GM04504 (cell line): ENCODE data around the gene OPTC.

Source experiments
- DNase-seq: peaks from one replicate; pipeline ENCODE4 v3.0.0-alpha.2; 2012; ENCODE audit warnings: low read depth

OPTC gene

GRCh38 chr1:203491664-203492063, 2.3 kb upstream of the OPTC start:
- no peak for DNase-seq

DNA sequence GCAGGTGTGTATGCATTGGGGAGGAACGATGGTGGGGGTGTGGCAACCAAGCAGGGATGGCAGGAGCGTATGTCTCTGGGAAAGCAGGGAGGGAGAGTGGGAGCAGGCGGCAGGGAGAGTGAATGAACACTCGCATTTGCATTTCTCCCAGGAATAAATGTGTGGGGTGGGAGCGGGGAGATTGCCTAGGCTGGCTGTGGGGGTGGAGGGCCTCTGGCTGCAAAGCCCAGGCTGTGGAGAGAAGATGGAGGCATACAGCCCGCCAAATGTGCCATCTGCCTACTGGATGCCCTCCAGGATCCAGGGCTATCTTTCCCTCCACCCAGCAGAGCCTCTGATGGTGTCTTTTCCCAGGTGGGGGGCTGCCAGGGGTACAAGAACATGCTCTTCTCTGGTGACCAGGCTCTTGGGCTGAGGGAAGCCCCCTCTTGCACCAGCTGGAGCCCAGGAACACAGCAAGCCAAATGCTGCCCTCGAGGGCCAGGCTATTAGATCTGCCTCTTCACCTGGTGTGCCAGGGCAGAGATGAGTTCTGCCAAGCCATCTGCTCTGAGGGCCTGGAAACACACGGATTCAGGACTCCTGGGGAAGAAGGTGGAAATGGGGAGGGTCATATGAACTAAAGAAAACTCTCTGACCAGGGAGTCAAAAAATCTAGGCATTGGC, 1.7 kb upstream of the OPTC start:
- DNase-seq, result no peak

DNA sequence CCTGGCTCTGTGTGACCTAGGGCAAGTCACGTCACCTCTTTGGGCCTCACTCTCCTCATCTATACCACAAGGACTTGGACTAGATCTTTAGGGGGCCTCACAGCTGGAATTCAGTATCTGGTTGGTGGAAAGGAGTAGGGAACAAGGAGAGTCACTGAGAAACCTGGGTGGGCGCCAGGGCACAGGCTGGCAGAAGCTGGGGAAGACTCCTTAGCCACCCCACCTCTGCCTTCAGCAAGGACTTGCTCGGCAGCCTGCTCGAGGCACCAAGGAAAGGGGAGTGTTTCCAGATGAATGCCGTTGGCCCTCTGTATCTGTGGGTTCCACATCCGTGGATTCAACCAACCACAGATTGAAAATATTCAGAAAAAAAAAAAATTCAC, 1.2 kb upstream of the OPTC start:
- no peak for DNase-seq

GRCh38 chr1:203495845-203496244, 1.9 kb downstream of the OPTC start:
- no peak for DNase-seq

DNA sequence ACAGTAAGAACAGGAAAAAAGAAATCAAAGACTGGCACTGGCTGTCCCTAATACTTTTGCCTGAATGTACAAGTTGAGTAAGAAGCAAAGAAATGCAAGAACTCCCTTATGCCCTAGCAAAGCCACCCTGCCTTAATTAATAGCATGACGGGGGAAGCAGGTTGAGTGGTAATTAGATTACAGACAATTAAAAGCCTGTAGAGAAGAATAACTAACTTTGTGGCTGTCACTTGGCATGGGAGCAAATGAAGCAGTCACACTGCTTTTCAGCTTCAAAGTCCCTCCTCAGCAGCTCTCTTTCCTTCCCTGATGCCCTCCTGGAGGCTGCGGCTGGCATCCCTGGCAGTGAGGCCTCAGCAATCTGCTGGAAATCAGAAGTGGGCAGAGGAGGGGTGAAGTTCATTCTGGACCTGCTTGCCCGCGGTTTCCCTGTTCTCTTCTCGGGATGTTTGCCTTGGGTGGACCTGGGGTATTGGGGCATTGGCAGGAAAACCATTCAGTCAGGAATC, 3.4 kb downstream of the OPTC start:
- no peak for DNase-seq

DNA sequence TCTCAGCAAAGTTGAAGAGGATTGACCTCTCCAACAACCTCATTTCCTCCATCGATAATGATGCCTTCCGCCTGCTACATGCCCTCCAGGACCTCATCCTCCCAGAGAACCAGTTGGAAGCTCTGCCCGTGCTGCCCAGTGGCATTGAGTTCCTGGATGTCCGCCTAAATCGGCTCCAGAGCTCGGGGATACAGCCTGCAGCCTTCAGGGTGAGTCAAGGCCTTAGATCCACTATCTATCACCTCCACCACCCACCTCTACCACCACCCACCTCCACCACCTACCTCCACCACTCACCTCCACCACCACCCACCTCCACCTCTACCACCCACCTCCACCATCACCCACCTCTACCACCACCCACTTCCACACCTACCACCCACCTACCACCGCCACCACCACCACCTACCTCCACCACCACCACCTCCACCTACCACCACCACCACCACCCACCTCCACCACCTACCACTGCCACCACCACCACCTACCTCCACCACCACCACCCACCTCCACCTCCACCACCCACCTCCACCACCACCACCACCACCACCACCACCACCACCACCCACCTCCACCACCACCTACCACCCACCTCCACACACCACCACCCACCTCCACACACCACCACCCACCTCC, 5.8 kb downstream of the OPTC start:
- no peak for DNase-seq

- DNase-seq, result no peak
Measured at GRCh38 chr1:203500279-203500678, 6.3 kb downstream of the OPTC start.

- DNase-seq, result no peak
Measured at GRCh38 chr1:203503836-203504235, 9.9 kb downstream of the OPTC start.

DNA sequence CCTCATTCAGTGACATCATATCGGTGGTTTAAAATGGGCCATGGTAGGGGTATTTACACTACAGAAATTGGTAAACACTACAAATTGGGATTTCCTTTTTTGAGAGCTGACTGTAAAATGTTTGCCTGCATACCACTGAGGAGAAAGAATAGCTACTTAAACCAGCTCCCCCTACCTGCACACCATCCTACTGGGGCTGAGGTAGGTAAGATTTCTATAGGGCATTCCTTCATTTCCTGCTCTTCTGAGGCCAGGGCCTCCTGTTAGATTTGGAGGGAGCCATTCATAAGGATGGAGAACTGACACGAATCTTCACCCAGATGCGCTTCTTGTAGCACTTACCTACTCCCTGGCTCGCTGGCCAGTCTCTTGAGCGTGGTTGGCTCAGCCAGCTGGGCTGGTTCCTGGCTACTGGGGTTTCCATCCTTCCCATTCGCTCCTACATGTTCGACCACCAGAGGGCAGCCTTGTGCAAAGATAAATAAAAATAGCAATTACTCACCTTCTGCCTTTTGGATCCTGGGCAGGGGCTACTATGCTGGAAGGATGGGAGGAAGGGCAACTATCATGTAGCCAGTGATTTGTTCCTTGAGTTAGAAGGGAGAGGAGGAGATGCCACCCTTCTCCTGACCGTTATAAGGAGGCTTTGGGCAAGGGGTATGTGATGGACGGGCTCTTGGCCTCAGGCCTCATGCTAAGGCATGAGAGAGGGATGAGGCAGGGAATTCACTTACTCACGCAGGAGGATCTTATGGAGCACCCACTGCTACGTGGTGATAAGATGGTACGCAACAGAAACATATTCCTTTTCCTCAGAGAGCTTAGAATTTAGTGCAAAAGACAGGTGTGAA, 10.7 kb downstream of the OPTC start:
- peak; percentile 62 for DNase-seq

GRCh38 chr1:203505526-203506204, 11.7 kb downstream of the OPTC start:
- no peak for DNase-seq

DNA sequence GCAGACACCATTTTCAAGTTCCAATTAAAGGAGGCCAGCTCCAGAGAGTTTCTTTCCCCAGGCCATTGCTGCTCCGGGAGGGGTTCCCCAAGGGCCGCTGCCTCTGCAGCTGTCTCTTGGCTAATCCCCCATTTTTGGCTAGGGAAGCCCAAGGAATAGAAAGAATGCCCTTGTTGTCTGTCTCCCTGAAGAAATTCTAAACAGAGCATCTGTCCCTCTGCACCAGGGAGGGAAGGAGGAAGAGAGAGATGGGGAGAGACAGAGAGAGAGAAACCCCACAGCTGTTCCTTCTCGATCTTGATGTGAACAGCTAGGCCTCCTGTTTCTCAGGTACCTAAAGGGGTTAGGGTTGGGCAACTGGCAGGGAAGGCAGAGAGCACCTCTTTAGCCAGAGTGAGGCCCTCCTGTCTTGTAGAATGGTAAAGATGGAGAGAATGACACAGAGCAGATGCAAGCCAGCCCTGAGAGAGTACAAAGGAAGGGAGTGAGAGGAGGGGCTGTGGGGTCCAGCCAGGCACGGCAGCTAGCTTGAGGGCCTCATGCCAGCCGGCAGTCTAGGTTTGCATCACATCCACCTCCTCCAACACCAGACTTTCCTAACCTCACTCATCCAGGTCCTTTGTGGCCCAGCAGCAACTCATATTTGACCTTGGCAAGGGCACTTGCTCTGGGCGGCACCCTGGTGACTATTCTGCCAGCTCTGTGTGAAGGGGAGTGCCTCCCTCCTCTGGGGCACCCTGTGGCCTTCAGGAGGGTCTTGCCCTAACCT, 13.1 kb downstream of the OPTC start:
- DNase-seq, result no peak

DNA sequence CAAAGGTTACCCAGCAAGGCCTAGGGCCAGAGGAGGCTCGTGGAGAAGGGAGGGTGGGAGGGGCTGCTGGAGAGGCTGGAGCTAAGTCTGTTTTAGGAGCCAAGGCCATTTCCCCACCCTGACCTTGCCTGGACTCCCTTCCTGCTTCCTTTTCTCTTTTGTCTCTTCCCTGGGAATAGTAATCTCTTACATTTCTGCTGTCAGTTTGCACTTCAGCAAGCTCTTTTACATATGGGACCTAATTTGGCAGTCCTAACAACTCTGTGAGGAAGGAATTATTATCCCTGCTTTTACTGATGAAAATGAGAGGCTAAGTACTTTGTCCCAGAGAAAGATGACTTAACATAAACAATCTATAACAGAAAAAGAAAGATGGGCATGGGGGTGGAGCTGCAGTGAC, 13.8 kb downstream of the OPTC start:
- DNase-seq, result no peak

DNA sequence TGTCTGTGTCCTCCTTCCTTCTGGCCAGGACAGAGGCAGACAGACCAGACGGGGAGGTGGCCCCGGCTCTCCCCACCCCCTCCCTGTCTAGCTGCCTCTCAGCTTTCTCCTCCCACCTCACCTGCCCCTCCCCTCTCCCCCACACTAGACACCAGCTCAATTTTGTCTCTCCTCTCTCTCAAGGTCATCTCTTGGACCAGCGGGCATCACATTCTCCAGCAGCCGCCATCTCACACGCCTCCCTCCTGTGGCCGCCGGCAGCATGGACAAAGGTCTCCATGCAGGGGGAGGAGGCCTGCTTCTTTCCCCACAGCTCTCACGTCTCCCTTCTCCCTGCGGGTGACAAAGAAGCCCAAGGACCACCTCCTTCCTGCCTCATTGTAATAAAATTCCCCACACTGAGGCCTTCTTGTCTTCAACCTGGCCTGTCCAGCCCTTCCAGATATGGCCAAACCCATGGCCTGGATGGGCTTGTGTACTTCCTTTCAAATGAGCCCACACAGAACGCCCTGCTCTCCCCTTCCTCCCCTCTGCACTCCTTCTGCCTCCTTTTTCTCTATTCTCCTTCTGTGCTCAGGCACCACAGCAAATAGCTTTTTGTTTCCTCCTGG, 14.6 kb downstream of the OPTC start:
- DNase-seq, result no peak

DNA sequence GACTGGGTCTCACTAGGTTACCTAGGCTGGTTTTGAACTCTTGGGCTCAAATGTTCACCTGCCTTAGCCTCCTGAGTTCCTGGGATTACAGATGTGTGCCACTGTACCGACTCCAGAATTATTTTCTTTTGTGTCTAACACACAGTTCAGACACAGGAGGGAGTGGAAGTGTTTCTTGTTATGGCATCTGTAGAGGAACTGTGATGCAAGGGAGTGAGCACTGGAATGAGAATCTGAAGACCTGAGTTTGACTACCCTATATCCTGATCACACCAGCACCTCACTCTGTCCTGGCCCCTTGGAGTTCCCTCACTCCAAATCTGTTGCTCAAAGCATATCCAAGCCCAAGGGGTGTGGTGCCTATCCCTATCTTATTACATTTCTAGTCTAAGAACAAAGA, 15.2 kb downstream of the OPTC start:
- no peak for DNase-seq

GRCh38 chr1:203511513-203511912, 17.6 kb downstream of the OPTC start:
- no peak for DNase-seq

GRCh38 chr1:203511930-203512329, 18.0 kb downstream of the OPTC start:
- no peak for DNase-seq

DNA sequence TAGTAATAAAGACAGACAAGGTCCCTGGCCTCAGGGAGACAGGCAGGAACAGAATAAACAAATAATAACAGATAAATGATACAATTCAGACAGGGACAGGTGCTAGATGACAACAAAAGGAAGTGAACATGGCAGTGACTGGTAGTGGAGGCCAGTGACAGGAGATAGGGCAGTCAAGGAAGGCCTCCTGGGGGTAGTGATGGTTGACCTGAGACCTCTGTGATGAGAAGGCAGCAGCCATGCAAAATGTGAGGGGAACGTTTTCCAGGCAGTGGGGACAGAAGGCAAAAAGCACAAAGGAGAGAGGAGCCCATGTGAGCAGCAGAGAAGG, 18.5 kb downstream of the OPTC start:
- no peak for DNase-seq

GRCh38 chr1:203512848-203513584, 19.1 kb downstream of the OPTC start:
- DNase-seq, result peak; percentile 92

DNA sequence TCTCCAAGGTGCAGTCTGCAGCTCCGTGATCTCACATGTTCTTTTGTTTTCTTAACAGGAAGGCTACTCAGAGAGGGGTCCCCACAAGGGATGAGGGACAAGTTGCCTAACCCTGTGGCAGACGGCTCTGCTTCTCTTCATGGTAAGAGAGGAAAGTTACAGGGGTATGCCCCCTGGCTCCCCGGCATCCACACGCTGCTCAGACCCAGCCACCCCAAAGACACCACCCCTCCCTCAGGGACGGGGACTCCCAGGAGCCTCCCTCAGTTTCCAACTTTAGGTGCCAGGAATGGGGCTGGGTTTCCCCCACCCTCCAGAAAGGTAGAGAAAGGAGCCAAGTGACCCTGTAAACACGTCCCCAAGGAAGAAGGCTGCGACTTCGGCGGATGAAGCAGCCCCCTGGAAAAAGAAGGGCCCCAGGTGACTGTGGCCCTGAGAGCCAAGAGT, 19.7 kb downstream of the OPTC start:
- no peak for DNase-seq

DNA sequence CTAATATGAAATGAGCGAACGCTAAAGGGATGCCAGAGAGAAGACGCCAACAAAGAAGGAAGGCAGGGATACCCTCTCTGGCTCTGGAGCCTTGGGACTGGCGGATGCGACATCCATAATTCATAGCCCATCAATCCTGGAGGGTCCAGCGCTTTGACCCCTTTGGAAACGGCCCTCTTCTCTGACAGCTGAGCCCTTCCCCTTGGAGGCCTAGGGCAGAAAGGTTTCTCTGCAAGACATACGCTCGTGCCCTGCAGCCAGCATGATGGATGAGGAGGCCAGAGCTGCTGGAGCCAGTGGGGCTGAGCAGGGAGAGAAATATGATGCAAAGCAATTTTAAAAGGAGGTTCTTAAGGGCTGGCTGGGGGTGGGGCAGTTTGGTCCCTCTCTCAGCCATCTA, 22.2 kb downstream of the OPTC start:
- DNase-seq, result no peak

DNA sequence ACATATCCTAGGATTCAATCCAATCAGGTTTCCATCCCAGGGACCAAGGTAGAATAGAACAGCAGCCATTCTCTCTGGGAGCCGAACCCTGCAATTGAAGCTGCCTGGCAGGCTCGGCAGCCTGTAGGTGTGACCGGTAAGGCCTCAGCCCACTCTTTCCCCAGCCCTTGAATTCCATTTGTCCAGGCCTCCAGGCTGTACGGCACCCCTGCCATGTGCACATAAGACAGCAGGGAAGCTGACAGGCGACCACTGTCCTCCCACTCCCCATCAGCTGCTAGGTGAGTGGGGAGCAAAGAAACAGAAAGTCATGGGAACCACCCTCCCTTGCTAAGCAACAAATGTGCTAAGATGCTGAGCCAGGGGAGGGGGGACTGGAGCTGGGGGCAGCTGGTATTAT, 23.0 kb downstream of the OPTC start:
- DNase-seq, result no peak
